Neuronal stem cell (in vitro differentiated cells): ENCODE results near the gene RPL7L1.

Source experiments
- DNase-seq: peaks from one replicate; pipeline ENCODE4 v3.0.0-alpha.2; 2013; ENCODE audit warnings: low spot score
- H2AFZ ChIP-seq: one replicate; pipeline ENCODE4 v1.6.1; 2013; ENCODE audit warnings: mild to moderate bottlenecking, low read length, inconsistent platforms
- H2AK5ac ChIP-seq: 2 replicates; pipeline ENCODE4 v1.6.1; 2013; ENCODE audit warnings: low read depth, mild to moderate bottlenecking, inconsistent platforms, low read length, moderate library complexity, mixed read lengths
- H2BK120ac ChIP-seq: 2 replicates; pipeline ENCODE4 v1.6.1; 2013; ENCODE audit warnings: low read depth, mild to moderate bottlenecking, inconsistent platforms, low read length, moderate library complexity, mixed read lengths
- H2BK12ac ChIP-seq: one replicate; pipeline ENCODE4 v1.6.1; 2013; ENCODE audit warnings: low read length, inconsistent platforms
- H2BK15ac ChIP-seq: 2 replicates; pipeline ENCODE4 v1.6.1; 2013; ENCODE audit warnings: mild to moderate bottlenecking, low read length, inconsistent platforms, mixed read lengths
- H2BK5ac ChIP-seq: one replicate; pipeline ENCODE4 v1.6.1; 2013; ENCODE audit warnings: inconsistent platforms, mild to moderate bottlenecking, low read length, moderate library complexity
- H3K14ac ChIP-seq: one replicate; pipeline ENCODE4 v1.6.1; 2013; ENCODE audit warnings: low read length, inconsistent platforms
- H3K18ac ChIP-seq: 2 replicates; pipeline ENCODE4 v1.6.1; 2013; ENCODE audit warnings: low read length, inconsistent platforms
- H3K23ac ChIP-seq: 2 replicates; pipeline ENCODE4 v1.6.1; 2013; ENCODE audit warnings: low read depth, mild to moderate bottlenecking, mixed read lengths, low read length, inconsistent platforms; ENCODE audit not compliant: poor library complexity
- H3K27ac ChIP-seq: replicated peaks from 3 replicates; pipeline ENCODE4 v1.5.1; 2013; ENCODE audit warnings: low read length, inconsistent platforms
- H3K27me3 ChIP-seq, 3 experiments: 2 replicates each; pipeline ENCODE4 v1.6.1; 2013; ENCODE audit warnings: low read length in 3 of 3, mild to moderate bottlenecking in 2 of 3, inconsistent platforms in 1 of 3, low read depth in 1 of 3, mixed read lengths in 1 of 3, moderate library complexity in 1 of 3; ENCODE audit not compliant: control insufficient read depth in 3 of 3, insufficient read depth in 3 of 3
- H3K36me3 ChIP-seq, 2 donors: replicated peaks in 1 of 2; 2 replicates each; pipeline ENCODE4 v1.6.1; 2013; ENCODE audit warnings: low read length in 2 of 2; ENCODE audit not compliant: control insufficient read depth in 2 of 2, insufficient read depth in 2 of 2
- H3K4ac ChIP-seq: 2 replicates; pipeline ENCODE4 v1.6.1; 2013; ENCODE audit warnings: inconsistent platforms, mild to moderate bottlenecking, low read length, moderate library complexity
- H3K4me1 ChIP-seq, 2 donors: 1 replicate in 1 of 2; 2 replicates in 1 of 2; pipeline ENCODE4 v1.6.1; 2013; ENCODE audit warnings: low read length in 2 of 2, low read depth in 1 of 2; ENCODE audit not compliant: control insufficient read depth in 2 of 2, insufficient read depth in 1 of 2
- H3K4me2 ChIP-seq: one replicate; pipeline ENCODE4 v1.6.1; 2013; ENCODE audit warnings: mild to moderate bottlenecking, low read length, inconsistent platforms; ENCODE audit not compliant: insufficient read depth, poor library complexity, severe bottlenecking
- H3K4me3 ChIP-seq, 2 donors: 2 replicates each; pipeline ENCODE4 v1.5.1; 2013; ENCODE audit warnings: low read length in 2 of 2, mild to moderate bottlenecking in 2 of 2, inconsistent platforms in 1 of 2, moderate library complexity in 1 of 2
- H3K79me1 ChIP-seq: one replicate; pipeline ENCODE4 v1.6.1; 2013; ENCODE audit warnings: low read depth, mild to moderate bottlenecking, inconsistent platforms, low read length, moderate library complexity
- H3K9ac ChIP-seq: one replicate; pipeline ENCODE4 v1.6.1; 2013; ENCODE audit warnings: mild to moderate bottlenecking, low read depth, low read length, inconsistent platforms; ENCODE audit not compliant: poor library complexity
- H3K9me3 ChIP-seq, 2 donors: replicated peaks in 1 of 2; 2 replicates each; pipeline versions ENCODE3 to v1.6.1; 2013; ENCODE audit warnings: low read length in 2 of 2, mild to moderate bottlenecking in 2 of 2, inconsistent platforms in 1 of 2, low read depth in 1 of 2, mixed read lengths in 1 of 2, moderate library complexity in 1 of 2; ENCODE audit not compliant: control insufficient read depth in 2 of 2, insufficient read depth in 1 of 2
- H4K8ac ChIP-seq: one replicate; pipeline ENCODE4 v1.6.1; 2013; ENCODE audit warnings: low read depth, mild to moderate bottlenecking, inconsistent platforms, low read length, moderate library complexity
- H4K91ac ChIP-seq: one replicate; pipeline ENCODE4 v1.6.1; 2013; ENCODE audit warnings: low read length, low read depth, mild to moderate bottlenecking, inconsistent platforms; ENCODE audit not compliant: poor library complexity
- WGBS, 2 donors: extraction: QIAGEN DNeasy Blood & Tissue Kit; methylation state at CpG; one replicate each; pipeline ENCODE4 v1.1.7; 2013; ENCODE audit warnings: missing lambda C conversion rate in 2 of 2, mixed read lengths in 1 of 2; ENCODE audit not compliant: insufficient read length in 2 of 2, insufficient replicate concordance in 1 of 2; ENCODE audit errors: extremely low coverage in 2 of 2; 5-methylcytosine and 5-hydroxymethylcytosine counted together

The RPL7L1 gene

DNA sequence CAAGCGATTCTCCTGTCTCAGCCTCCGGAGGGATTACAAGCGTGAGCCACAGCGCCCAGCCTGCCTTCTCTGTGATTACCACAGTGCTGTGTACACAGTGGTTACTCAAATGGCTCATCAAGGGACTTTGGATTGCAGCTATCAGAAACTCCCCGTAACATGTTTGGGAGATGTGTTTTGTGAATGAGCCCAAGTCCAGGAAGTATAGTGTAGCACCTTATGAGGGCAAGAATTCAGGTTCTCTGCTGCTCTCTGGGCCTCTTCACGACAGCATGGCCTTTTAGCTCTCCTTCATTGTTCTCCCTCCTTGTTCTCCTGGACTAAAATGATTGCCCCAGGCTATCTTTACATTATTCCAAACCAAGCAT lies 34.1 kb upstream of the RPL7L1 start:
- Histone ChIP-seq H2BK5ac (no peak overlapping the region), H3K79me1 (no peaks in the 10 kb centered on the region), H3K14ac (no peak overlapping the region), H3K4me1 (peaks cover 0 to 3% of the 10 kb centered on the region in 2 donors), H2AK5ac (no peak overlapping the region), H3K4ac (no peak overlapping the region), H3K4me2 (no peak overlapping the region), H4K91ac (no peak overlapping the region), H2BK15ac (no peak overlapping the region), H3K18ac (no peak overlapping the region), H3K23ac (no peak overlapping the region), H2AFZ (no peak overlapping the region), H3K9me3 (no peaks in the 10 kb centered on the region), H3K4me3 (no peak overlapping the region), H2BK120ac (no peak overlapping the region), H3K36me3 (peaks cover 0 to 3% of the 10 kb centered on the region in 2 donors), H3K9ac (no peak overlapping the region), H2BK12ac (no peak overlapping the region), H4K8ac (no peak overlapping the region), H3K27me3 (no peaks in the 10 kb centered on the region), H3K27ac (no peak overlapping the region)
- WGBS, 2 donors: no CpG with 5 or more reads among the region's 6 CpGs
- DNase-seq: no peak

DNA sequence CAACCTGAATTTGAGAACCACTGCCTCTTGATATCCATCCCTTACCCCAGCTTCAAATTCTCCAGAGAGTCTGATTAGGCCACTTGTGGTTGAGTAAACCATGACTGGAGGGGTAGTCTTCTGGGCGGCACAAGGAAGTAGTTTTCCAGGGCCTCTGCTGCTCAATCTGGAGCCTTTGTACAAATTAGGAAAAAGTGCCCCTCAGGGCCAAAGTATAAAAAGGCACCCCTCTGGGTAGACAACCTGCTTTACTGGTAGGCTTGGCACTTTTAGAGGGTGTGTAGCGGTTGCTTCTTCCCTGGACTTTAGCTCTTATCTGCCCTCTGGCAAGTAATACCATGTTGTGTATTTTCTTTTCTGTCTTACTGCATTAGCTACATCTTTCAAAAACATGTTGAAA lies 32.9 kb upstream of the RPL7L1 start:
- H3K4me2 ChIP-seq: no peak overlapping the region
- H2BK120ac ChIP-seq: no peak overlapping the region
- no peak overlapping the region for H3K4ac ChIP-seq
- peaks cover 0 to 3% of the 10 kb centered on the region in 2 donors for H3K4me1 ChIP-seq
- H3K18ac ChIP-seq: no peak overlapping the region
- no peak overlapping the region for H4K8ac ChIP-seq
- no peak overlapping the region for H3K23ac ChIP-seq
- H4K91ac ChIP-seq: no peak overlapping the region
- DNase-seq: no peak
- H3K4me3 ChIP-seq: no peak overlapping the region
- H3K9ac ChIP-seq: no peak overlapping the region
- H3K27me3 ChIP-seq: no peaks in the 10 kb centered on the region
- no peaks in the 10 kb centered on the region for H3K79me1 ChIP-seq
- no peak overlapping the region for H3K27ac ChIP-seq
- H2BK12ac ChIP-seq: no peak overlapping the region
- H2BK15ac ChIP-seq: no peak overlapping the region
- H2BK5ac ChIP-seq: no peak overlapping the region
- H2AFZ ChIP-seq: no peak overlapping the region
- no peak overlapping the region for H2AK5ac ChIP-seq
- peaks cover 0 to 3% of the 10 kb centered on the region in 2 donors for H3K36me3 ChIP-seq
- H3K14ac ChIP-seq: no peak overlapping the region
- no peaks in the 10 kb centered on the region for H3K9me3 ChIP-seq
- WGBS, 2 donors: no CpG with 5 or more reads among the region's 2 CpGs

DNA sequence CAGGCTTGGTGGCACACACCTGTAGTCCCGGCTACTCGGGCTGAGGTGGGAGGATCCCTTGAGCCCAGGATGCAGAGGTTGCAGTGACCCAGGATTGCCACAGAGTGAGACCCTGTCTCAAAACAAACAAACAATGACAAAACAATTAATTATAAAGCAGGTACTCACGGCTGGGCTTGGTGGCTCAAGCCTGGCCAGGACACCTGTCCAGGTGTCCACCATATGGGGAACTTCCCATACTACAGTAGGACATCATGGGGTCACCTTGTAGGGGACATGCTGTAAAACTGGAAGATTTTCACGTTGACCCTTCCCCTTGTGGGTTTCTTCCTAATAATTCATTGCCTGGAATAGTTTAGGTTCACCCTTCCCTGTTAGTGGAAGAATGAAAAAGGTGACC lies 30.7 kb upstream of the RPL7L1 start:
- no peak overlapping the region for H2AFZ ChIP-seq
- H3K4me1 ChIP-seq: peaks cover 0 to 1% of the 10 kb centered on the region in 2 donors
- no peak overlapping the region for H3K4me3 ChIP-seq
- no peak overlapping the region for H3K4me2 ChIP-seq
- H3K14ac ChIP-seq: no peak overlapping the region
- no peak overlapping the region for H3K4ac ChIP-seq
- H3K9me3 ChIP-seq: no peaks in the 10 kb centered on the region
- no peak overlapping the region for H2BK12ac ChIP-seq
- no peak overlapping the region for H4K91ac ChIP-seq
- no peak overlapping the region for H3K27ac ChIP-seq
- no peaks in the 10 kb centered on the region for H3K79me1 ChIP-seq
- no peak overlapping the region for H3K18ac ChIP-seq
- H3K36me3 ChIP-seq: peaks cover 1 to 7% of the 10 kb centered on the region in 2 donors
- no peak overlapping the region for H3K23ac ChIP-seq
- H3K9ac ChIP-seq: no peak overlapping the region
- H2AK5ac ChIP-seq: no peak overlapping the region
- H2BK15ac ChIP-seq: no peak overlapping the region
- no peak overlapping the region for H4K8ac ChIP-seq
- H2BK5ac ChIP-seq: no peak overlapping the region
- no peak overlapping the region for H2BK120ac ChIP-seq
- H3K27me3 ChIP-seq: no peaks in the 10 kb centered on the region
- no CpG with 5 or more reads among the region's 4 CpGs for WGBS, 2 donors
- no peak for DNase-seq

DNA sequence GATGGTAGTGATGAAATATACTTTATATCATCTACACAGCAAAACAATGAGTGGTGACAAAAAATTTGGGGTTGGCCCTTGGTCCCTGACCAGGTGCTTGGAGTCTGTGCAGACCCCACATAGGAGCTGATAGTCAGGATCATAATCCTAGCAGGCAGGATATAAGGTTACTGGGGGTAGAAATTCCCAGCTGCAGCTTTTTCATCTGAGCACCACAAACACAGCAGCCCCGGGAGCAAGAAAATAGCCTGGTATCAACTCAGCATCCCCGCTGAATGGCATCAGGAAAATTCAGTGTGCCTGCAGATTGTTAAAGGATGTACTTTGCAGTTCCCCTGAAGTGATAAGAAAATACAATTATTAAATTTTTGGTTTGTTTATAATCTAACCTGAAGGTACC lies 27.8 kb upstream of the RPL7L1 start:
- Histone ChIP-seq H4K8ac (no peak overlapping the region), H3K36me3 (peaks cover 1 to 18% of the 10 kb centered on the region in 2 donors), H3K4me2 (no peak overlapping the region), H2BK5ac (no peak overlapping the region), H4K91ac (no peak overlapping the region), H3K9ac (no peak overlapping the region), H3K18ac (no peak overlapping the region), H2AFZ (no peak overlapping the region), H2BK12ac (no peak overlapping the region), H2BK120ac (no peak overlapping the region), H3K27ac (no peak overlapping the region), H3K4me3 (no peak overlapping the region), H2AK5ac (no peak overlapping the region), H3K4ac (no peak overlapping the region), H2BK15ac (no peak overlapping the region), H3K14ac (no peak overlapping the region), H3K27me3 (no peaks in the 10 kb centered on the region), H3K4me1 (no peaks in the 10 kb centered on the region), H3K23ac (no peak overlapping the region), H3K79me1 (no peaks in the 10 kb centered on the region), H3K9me3 (no peaks in the 10 kb centered on the region)
- WGBS, 2 donors: no CpG with 5 or more reads among the region's 2 CpGs
- no peak for DNase-seq
